Uterus (tissue), 4 donors: ENCODE results near the gene BHLHE41. TPM values are rescaled to one million over a fixed set of nuclear protein-coding genes. Genes with fewer than 3 reads are reported as not detected.

Experiments used
- DNase-seq, 2 donors: peaks; one replicate each; pipeline ENCODE4 v3.0.0-alpha.2; 2019 to 2020
- H3K27ac ChIP-seq, 2 donors: fragments of 200-600 bp; sonication (generic); 1 replicate in 1 of 2; 2 replicates in 1 of 2; pipeline ENCODE4 v1.5.1; 2016 to 2018
- H3K27me3 ChIP-seq, 2 donors: fragments of 200-600 bp; sonication (generic); one replicate each; pipeline ENCODE4 v1.5.1; 2018 to 2019; ENCODE audit warnings: control low read depth in 1 of 2
- H3K36me3 ChIP-seq, 2 donors: fragments of 200-600 bp; sonication (generic); one replicate each; pipeline ENCODE4 v1.5.1; 2019; ENCODE audit warnings: control low read depth in 1 of 2
- H3K4me1 ChIP-seq, 2 donors: fragments of 200-600 bp; sonication (generic); one replicate each; pipeline ENCODE4 v1.5.1; 2018 to 2019; ENCODE audit warnings: control low read depth in 1 of 2
- H3K4me3 ChIP-seq, 2 donors: fragments of 200-600 bp; sonication (generic); 1 replicate in 1 of 2; 2 replicates in 1 of 2; pipeline ENCODE4 v1.5.1; 2018 to 2019; ENCODE audit warnings: mild to moderate bottlenecking in 1 of 2
- H3K9me3 ChIP-seq, 2 donors: fragments of 200-600 bp; sonication (generic); one replicate each; pipeline ENCODE4 v1.5.1; 2019; ENCODE audit warnings: control low read depth in 1 of 2
- CTCF ChIP-seq, 4 experiments: fragments of 200-600 bp in 2 of 4; fragments of 450-650 bp in 2 of 4; sonication (generic) in 2 of 4; IDR thresholded peaks; one replicate each; pipeline ENCODE4 v1.5.1; 2016 to 2019; ENCODE audit warnings: antibody characterized with exemption in 4 of 4, mild to moderate bottlenecking in 2 of 4, moderate library complexity in 1 of 4
- POLR2A ChIP-seq, 2 donors: fragments of 450-650 bp; IDR thresholded peaks; one replicate each; pipeline ENCODE4 v1.6.1; 2016; ENCODE audit warnings: antibody characterized with exemption in 2 of 2, mild to moderate bottlenecking in 1 of 2, moderate library complexity in 1 of 2
- intact Hi-C: fragments of 100-400 bp; cut with DNase I; formaldehyde crosslinking; loops from one replicate; pipeline ENCODE4 v1.15.1; 2023; ENCODE audit warnings: low total_unique reads
- total RNA-seq, 4 donors: library from RNA; depleted of rRNA in 3 of 4; stranded (reverse); fragments of >200 nt in 3 of 4; gene quantifications; one replicate each; pipeline versions ENCODE4 v1.1.0 to v1.2.4, GENCODE V29; 2014 to 2023
- donor health status: DM: yes; HTN: yes; CAD: no.

Gene BHLHE41
- total RNA-seq, 4 donors from 2014 or later = 2.1 to 31.2 (median 5.0) TPM

DNA sequence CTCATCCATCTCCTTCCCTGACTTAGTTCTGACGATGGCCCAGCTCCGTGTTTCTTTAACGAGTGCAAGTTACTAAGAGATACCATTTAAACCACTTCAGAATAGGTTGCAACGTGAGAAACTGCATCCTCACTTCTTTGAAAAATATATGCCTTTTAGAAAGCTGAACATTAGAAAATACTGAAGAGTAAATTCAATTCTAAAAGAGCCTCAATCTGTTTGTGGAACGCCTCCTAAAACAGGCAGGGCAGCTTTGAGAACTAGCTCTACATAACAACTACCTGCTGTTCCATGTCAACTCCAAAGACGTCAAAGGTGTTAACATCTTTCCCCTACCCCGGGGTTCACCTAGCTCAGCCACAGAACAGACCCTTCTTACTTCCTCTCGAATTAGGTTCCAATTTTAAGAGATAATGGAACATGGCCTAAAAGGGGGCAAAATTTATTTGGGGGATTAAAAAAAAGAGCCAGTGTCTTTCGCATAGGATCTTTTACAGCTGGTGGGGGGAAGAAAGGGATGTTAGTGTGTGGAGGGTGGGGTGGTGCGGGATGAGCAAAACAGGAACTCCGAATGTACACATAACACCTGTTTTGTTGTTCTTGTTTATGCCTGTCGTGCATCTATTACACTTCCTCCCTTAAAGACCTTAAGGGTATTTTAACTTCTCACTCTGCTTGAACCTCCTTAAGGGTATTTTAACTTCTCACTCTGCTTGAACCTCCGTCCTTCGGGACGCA is 3.3 kb downstream of the BHLHE41 start:
- H3K4me1 ChIP-seq = peaks cover 0 to 8% of the 10 kb centered on the region in 2 donors
- TF ChIP-seq POLR2A (IDR thresholded peaks at IDR 0.05) (no peak), CTCF (IDR thresholded peaks at IDR 0.05) (no peak)

GRCh38 chr12:26120561-26121274 is 4.1 kb downstream of the BHLHE41 start:
- intact Hi-C loops = no loop called here
- Histone ChIP-seq H3K4me3 (no peak overlapping the region), H3K27ac (peak overlapping the region in 1 of 2 donors; percentile 97), H3K9me3 (no peaks in the 10 kb centered on the region), H3K36me3 (no peaks in the 10 kb centered on the region), H3K27me3 (no peaks in the 10 kb centered on the region), H3K4me1 (peaks cover 0 to 8% of the 10 kb centered on the region in 2 donors)
- no peak for DNase-seq
- TF ChIP-seq CTCF (IDR thresholded peaks at IDR 0.05) (no peak), POLR2A (IDR thresholded peaks at IDR 0.05) (no peak)

More for the DNA sequence above, 3.3 kb downstream of the BHLHE41 start:
- no peaks in the 10 kb centered on the region for H3K27me3 ChIP-seq
- H3K27ac ChIP-seq = peak overlapping the region; percentile 96 to 97
- H3K4me3 ChIP-seq = peak overlapping the region; percentile 42 to 52
- H3K9me3 ChIP-seq = no peaks in the 10 kb centered on the region
- DNase-seq = no peak
- intact Hi-C loops = no loop called here
- no peaks in the 10 kb centered on the region for H3K36me3 ChIP-seq

DNA sequence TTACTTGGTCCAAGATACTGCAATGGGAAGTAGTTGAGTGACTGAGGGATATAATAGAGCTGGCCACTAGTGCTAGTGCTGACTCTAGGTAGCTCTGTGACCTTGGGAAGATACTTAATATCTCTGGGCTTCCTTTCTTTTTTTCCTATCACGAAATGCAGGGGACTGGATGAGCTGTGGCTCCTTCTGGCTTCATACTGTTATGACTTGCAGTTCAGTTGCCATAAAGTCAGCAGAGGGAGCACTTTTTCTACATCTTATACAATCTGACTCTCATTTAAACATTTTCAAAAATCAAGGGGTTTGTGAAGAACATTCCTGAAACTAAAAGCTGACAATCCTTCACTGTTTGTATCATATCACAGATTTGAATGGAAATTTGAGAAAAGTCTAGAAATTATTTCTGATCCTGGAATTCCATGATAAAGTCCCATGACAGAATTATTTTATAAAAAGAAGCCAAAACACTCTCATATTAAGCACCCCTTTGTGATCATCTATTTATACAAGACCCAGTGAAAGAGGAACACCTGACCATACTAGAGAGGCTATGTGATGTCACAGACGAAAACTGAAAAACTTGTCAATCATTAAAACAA is 5.3 kb downstream of the BHLHE41 start:
- Histone ChIP-seq H3K27me3 (no peaks in the 10 kb centered on the region), H3K27ac (peak overlapping the region; percentile 43 to 58), H3K36me3 (no peaks in the 10 kb centered on the region), H3K4me1 (peaks cover 0 to 8% of the 10 kb centered on the region in 2 donors), H3K9me3 (no peaks in the 10 kb centered on the region), H3K4me3 (no peak overlapping the region)
- DNase-seq = peak in 1 of 2 donors; percentile 45
- TF ChIP-seq POLR2A (IDR thresholded peaks at IDR 0.05) (no peak), CTCF (IDR thresholded peaks at IDR 0.05) (peak; percentile 45 to 64 (median 57))
- intact Hi-C loops = no loop called here

GRCh38 chr12:26118308-26118707 is 6.5 kb downstream of the BHLHE41 start:
- intact Hi-C loops = no loop called here
- DNase-seq = no peak

More at GRCh38 chr12:26118308-26118707, 6.5 kb downstream of the BHLHE41 start:
- no peak for TF ChIP-seq POLR2A (IDR thresholded peaks at IDR 0.05)
- TF ChIP-seq CTCF (IDR thresholded peaks at IDR 0.05) = no peak
- no peak overlapping the region for H3K4me3 ChIP-seq
- H3K27me3 ChIP-seq = no peaks in the 10 kb centered on the region
- H3K36me3 ChIP-seq = no peaks in the 10 kb centered on the region
- H3K9me3 ChIP-seq = no peaks in the 10 kb centered on the region
- H3K4me1 ChIP-seq = peaks cover 0 to 8% of the 10 kb centered on the region in 2 donors
- H3K27ac ChIP-seq = no peak overlapping the region
